ENCODE measurements around the gene GPC1.

DNA sequence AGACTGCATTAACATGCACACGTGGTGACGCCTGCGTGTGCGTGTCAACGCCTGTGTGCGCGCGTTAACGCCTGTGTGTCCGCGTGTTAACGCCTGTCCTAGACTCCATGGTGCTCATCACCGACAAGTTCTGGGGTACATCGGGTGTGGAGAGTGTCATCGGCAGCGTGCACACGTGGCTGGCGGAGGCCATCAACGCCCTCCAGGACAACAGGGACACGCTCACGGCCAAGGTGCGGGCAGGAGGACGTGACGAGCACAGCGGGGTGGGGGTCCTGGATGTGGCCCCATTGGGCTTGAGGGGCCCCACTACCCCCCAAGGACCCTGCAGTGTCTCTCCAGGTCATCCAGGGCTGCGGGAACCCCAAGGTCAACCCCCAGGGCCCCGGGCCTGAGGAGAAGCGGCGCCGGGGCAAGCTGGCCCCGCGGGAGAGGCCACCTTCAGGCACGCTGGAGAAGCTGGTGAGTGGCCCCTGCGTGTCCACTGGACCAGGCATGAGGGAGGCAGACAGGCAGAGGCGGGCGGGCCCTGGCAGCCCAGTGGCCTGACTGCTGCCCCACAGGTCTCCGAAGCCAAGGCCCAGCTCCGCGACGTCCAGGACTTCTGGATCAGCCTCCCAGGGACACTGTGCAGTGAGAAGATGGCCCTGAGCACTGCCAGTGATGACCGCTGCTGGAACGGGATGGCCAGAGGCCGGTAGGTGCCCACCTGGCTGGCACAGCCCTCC is 29.2 kb downstream of the GPC1 start:
- TF ChIP-seq CTCF (IDR thresholded peaks at IDR 0.05), result no peak
- no peak for TF ChIP-seq POLR2A (IDR thresholded peaks at IDR 0.05)

All from right lobe of liver (tissue), 4 donors.